Activated T-cell treated with anti-CD3 and anti-CD28 coated beads for 24 hours (primary cell): ENCODE measurements around the gene ATXN7L2.

ENCODE experiments used
- DNase-seq: peaks from one replicate; pipeline ENCODE4 v3.0.0-alpha.2; 2020; ENCODE audit warnings: low read depth

The ATXN7L2 gene

DNA sequence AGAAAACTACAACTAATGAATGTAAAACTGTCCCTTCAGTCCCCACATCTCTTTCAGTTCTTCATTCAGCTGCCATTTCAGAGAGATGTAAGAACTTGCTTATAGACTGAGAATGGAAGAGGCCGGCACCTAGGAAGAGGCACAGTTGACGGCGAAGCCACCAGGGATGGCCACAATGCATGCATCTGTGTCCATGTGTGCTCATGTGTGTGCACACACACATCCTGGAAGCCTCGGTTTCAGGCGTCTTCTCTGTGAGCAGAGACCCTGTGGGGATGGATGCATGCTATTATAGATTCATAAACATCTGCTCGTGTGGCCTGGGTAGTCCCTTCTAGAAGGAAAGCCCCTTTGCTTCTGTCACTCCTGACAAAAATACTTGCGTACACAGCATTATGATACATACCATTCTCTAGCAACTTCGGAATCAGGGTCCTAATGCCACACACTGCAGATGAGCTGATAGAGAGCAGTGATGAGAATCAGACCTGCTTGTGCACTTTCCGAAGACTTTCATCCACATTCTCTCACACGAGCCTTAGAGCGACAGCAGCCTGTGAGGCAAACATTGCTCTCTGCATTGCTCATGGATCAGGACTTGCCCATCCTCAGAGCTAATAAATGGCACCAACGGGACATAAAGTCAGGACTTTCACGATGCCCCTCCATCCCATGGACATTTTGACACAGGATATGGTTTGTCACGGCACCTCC is 43.5 kb downstream of the ATXN7L2 start:
- DNase-seq = no peak

DNA sequence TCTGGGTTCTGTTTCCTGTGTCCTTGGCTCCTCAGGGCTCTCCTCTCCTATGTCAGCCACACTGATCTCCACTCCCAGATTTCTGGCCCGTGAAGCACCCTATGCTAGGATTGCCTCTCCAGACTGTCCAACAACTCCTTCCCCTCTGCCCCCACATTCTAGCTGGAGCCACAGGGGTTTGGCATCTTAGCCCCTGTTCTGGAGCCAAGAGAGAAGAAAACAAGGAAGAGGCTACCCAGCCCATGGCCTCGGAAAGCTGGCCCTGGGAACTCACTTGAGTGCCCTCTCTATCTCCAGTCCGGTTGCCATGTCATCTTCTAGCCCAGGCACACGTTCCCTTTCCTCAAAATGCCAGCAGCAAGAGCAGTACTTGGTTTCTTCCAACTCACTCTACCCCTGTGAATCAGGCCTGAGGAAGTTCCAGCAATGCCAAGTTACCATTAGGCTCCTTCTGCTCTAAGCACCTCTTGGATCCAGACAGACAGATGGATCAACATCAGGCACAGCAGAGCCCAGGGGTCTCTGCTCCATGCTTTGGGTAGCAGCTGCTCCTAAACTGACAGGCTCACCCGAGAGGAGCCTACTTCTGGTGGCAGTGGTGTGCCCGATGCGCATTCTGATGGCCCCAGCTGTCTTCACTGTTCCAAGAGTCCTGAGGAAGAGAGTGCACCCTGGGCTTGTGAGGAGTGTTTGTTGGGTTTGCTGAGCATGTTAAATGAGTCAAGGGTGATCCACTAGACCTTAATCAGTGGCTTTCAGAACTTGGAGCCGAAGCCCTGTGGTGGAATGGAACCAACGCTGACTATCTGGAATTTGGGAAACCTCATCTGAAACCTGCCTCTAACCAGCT is 44.4 kb downstream of the ATXN7L2 start:
- DNase-seq = no peak

DNA sequence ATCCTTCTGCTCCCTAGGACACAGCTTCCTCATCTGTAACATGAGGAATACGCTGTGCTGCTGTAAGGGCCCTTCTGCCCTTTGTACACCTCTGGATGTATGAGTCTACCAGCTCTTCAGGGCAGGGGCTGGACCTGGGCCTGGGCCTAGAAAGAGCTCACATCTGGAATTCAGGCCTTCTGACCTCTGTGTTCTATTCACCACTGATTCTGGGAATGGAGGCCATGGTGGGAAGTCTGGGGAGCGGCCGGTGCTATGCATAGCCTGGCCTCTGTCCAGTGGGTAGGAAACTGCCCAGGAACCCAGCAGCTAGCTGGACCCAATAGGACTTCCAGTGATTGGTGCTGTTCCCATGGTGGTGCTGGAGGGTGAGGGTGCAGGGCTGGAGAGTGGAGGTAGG is 45.0 kb downstream of the ATXN7L2 start:
- no peak for DNase-seq

DNA sequence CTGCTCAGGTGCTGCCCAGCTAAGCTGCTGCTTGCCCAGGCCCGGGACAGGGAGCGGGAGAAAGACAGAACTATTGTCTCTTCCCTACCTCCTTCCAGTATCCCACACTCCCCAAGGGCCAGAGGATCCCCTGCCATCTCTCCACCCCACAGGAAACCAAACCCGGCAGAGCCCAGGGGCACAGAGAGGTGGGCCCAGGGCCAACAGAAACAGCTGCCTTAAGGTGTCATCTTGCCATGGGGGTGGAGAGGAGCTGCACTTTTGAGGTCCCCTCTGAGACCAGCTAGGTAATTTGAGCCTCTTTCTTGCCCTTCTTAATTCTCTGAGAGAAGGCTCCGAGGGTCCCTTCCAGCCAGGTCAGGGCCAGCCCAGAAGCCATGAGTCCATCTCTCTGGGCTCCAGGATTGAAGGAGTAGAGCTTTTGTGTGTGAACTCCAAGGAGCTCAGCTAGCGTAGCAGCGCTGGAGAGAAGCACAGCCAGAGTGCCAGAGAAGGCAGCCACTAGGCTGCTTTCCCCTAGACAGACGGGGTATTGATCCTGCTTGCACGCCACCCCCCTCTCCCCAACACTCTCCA is 46.3 kb downstream of the ATXN7L2 start:
- no peak for DNase-seq

DNA sequence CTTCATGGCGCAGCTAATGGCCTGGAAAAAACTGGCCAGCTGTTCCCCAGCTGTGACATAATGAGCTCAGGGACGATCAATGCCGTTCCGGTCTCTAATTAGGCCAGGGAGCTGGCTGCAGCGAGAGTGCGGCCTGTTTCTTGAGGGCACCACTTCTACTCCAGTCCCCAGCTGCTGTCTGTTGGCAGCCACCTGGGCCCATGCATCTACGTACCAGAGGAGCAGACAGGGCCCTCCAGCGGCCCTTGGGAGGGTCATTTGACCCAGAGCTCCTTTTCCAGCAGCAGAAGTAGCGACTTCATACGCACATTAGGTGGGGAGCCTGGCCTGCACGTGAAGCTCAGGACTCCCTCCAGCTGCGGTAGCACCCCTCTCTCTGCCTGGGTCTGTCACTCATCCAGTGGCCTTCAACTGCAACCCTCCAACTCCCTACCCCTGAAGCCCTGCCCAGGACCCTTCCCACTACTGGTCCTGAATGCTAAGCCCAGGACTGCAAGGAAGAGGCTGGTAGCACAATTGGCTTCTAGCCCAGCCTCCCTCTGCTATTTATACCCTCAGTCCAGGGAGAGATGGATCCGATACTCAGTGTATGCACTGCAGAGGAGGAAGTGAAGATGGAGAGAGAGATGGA is 46.9 kb downstream of the ATXN7L2 start:
- DNase-seq = no peak

DNA sequence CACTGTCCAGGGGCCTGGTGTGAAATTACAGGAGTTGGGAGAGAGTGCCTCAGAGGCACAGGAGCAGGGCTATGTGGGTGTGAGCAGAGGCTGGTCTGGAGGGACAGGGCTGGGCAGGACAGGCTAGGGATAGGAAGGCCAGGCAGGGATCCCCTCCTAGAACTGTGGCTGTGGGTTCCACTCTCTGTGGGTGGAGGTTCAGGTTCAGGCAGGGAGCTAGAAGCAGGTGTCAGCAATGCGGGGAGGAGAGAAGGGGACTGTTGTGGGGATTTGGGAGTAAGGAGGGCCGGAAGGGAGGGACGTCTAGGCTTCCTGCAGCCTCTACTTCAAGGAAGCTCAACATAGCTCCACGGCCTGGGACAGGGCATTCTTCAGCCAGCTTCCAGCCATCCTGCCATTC is 47.7 kb downstream of the ATXN7L2 start:
- DNase-seq = no peak

DNA sequence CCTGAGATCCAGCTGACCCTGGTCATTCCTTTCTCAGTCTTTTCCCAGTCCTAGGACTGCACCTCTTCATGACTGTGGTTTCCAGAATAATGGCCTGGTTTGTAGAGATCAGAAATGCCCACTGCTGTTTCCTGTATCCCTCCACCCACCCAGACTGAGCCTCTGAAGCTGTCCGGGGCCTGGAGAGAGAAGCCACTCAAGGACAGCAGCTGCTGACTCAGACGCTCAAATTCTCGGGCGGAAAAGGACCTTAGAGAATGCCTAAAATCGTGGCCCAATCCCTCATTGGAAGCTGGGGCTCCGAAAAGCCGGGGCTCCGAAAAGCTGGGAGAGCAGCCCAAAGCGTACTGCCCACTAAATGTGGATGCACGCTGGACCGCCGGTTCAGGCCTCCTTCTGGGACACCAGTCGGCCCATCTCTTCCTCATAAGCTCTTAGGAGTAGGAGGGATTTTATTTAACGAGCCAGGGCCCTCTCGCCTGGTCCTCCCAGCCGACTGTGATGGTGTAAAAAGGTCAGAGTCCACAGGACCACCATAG is 48.2 kb downstream of the ATXN7L2 start:
- no peak for DNase-seq

DNA sequence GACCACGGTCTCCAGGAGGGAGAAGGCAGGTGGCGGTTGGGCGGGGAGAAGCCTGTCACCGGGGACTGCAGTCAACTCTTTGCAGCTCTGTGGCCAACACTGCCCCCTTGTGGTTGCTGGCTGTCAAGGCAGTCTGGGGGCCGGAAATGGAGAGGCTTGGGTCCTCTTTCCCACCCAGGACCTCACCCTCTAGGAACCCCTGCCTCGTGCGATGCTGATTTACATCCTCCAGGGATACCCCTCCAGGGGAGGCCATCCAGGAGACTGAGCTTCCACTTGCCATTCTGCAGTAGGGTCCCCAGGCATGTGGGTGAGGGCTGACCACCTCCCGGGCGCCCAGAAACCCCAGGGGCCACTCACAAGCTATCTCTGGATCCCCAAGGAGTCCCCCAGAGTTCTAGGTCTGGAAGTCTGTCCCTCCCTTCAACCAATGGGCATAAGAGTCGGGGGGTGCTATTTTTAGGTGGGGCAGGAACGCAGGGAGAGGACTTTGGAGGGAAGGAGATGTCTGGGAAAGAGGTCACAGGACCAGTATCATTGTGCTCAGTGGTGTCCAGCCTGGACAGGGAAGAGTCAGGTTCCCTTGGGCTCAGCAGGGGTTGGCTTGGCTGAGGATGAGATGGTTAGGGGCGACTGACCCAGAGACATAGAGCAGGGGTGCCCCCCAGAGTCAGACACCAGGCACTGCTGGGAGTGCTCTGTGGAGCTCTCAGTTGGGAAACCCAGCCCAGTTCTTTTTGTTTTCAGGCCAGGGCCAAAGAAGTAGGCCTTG is 48.8 kb downstream of the ATXN7L2 start:
- DNase-seq = peak; percentile 88

DNA sequence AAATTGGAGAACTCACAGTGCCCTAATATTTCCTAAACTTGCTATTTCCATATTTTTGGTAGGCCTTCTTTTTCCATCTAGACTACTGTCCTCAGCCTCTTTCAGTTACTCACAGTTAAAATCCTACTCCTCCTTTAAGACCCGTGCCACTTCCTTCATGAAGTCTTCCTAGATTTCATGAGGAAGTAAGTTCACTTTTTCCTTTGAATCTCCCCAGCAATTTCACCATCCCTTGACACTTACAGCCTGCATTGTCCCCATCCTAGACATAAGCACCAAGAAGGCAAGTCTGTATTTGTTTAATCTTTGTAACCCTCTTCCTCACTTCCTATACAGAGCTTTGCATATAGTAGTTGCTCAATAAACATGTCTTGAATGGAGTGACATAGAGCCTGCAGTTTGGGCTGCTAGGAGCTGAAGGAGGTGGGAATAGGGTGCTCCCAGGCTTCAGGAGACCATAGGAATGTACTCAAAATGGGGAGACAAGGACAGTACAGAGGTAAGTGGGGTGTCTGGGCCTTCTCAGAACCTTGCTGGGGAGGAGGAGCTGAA is 50.7 kb downstream of the ATXN7L2 start:
- no peak for DNase-seq

DNA sequence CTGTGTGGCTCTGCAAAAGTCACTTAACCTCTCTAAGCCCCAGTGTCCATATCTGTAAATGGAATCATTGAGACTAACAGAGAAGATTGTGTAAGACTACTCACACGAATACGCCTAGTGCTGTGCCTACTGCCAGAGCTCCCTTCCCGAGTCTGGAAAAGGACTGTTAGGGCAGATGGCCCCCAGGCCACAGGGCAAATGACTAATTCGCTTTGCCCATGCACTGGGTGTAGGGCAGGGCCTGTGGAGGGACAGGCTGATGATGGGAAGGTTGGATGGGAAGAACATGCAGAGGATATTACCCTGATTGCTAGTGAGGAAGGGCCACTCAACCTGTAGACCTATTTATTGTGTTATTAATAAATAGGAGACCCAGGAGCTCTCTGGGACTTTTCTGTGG is 51.8 kb downstream of the ATXN7L2 start:
- no peak for DNase-seq

DNA sequence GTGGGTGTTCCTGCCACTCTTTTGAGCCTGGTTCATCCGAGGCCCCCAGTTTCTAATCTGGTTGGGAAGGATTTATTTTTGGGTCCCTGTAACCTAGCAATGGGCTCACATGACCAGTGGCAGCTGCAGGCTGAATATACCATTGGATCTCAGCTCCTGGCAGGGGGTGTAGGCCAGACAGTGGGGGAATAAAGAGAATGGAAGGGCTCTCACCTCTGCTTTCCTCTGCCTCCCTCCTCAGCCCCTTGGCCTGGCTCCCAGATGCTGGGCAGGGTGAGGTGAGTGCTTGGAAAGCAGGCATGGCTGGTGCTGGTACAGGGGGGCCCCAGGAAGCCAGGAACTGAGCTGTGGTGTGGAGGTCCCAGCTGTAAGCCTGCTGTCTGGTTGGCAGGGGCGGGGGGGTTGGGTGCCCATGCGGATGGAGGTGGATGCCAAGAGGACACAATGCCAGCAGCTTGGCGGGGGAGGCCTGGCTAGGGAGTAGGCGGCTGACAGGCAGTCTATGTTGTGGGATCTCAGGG is 52.3 kb downstream of the ATXN7L2 start:
- no peak for DNase-seq

DNA sequence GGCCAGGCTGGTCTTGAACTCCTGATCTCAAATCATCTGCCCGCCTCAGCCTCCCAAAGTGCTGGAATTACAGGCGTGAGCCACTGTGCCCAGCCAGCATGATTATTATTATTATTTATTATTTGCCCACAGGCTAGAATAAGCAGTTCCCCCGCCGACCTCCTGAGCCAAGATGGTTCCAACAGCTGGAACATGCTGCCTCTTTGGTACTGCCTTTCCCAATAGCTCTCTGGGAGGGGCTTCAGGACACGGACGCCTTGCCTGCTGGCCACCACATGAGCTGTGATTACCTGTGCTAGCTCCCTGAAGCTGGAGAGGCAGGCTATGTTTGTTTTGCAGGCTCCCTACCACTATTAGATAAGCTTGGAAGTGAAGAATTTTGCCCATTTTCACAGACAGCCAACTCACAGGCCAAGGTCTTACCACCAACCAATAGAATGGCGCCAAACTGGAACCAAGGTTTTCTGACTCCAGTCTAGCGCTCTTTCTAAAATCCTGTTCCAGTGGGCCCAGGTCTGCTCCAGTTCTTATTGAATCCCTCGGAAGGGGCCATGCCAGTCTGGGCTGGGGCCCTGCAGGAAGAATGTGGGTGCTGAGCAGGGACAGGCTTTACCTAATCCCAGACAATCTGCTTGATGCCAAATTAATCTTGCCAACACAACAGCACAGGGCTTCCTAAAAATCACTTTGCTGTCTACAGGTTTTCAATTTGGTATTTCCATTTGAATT is 53.9 kb downstream of the ATXN7L2 start:
- DNase-seq = no peak

DNA sequence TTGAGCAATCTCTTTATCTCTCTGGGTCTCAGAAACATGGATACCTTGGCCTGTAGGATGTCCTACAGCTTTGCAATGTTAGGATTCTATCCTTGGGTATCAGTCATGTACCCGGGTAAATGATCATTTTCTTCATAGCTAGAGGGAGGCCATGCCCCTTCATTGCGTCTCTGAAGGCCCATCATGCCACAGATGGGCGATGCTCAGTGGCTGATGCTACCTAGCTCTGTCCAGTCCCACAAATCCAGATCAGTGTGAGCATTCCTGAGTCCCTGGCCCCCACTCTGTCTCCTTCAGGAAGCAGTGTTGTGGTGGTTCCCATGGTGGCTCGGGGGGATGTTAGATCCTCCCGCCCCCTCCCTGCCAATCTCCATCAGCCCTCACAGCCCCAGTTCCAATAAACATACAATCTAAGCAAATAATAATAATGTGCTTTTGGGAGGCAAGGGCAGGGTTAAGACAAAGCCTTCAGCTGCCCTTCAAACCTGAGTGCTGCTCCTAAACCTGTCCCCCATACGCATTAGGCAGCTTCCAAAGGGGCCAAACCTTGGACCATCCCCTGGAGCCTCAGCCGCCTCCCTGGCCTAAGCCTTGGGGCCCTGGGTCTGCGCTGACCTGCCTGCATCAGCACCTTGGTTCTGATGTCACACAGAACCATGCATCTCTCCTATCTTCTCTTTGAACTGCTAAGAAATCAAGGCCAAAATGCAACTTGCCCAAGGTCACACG is 55.3 kb downstream of the ATXN7L2 start:
- no peak for DNase-seq

DNA sequence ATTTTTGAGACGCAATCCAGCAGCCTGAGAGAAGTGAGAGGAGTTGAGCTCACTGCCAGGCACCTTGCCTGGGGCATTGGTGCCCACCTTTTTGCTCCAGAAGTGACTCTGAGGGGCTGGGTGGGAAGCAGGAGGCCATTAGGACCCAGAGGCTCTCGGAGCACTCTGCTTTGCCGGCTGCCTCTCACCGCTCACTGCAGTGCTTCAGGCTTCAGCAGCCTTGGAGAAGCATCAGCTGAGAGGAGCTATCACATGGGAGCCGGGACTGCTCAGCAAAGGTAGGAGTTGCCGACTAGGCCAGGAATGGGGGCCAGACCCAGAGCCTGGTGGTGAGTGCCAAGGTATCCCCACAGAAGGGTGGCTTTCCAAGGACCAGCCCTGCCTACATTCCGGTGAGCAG is 56.0 kb downstream of the ATXN7L2 start, which contains the start of gene GPR61:
GPR61 (plus strand) TSS at position 197 of the 400 bp plus-strand sequence. CDS start 3,151 bp downstream, outside the sequence.
- DNase-seq = no peak

DNA sequence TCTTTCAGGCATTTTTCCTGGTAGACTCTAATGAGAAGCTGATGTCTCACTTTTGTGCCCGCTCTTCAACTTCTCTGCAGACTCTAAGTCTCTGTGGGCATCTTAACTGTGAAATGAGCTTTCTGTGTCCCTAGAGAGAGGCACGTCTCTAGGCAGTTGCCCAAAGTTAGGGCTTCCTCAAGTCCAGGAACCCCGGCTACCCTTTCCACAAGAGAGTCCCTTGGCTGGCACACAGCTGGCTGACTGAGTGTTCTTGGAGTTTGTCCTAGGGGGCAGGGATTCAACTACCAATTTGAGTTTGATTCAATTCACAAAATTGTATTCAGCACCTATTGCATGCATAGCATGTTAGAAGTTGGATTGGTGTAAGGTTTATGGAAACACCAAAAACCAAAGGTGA is 57.4 kb downstream of the ATXN7L2 start:
- no peak for DNase-seq
